NB4 (cell line): Measurements from ENCODE around the gene ACKR3.

Source experiments
- DNase-seq: peaks from one replicate; pipeline ENCODE4 v3.0.0; 2010; ENCODE audit warnings: low read depth
- H3K4me3 ChIP-seq: one replicate; pipeline ENCODE4 v1.5.1; 2011; ENCODE audit warnings: mild to moderate bottlenecking, low read depth, low read length, moderate library complexity
- MYC ChIP-seq: IDR thresholded peaks from 2 replicates; pipeline ENCODE4 v1.6.1; 2011; ENCODE audit warnings: low read depth, low read length
- POLR2A ChIP-seq: IDR thresholded peaks from 2 replicates; pipeline ENCODE4 v1.6.1; 2011; ENCODE audit warnings: mild to moderate bottlenecking; ENCODE audit not compliant: insufficient read length; ENCODE audit errors: extremely low read depth
- TF ChIP-seq, protein P1 (sequence below): IDR thresholded peaks from one replicate; pipeline ENCODE4 v1.5.1; 2012; ENCODE audit warnings: low read depth, low read length
- TF ChIP-seq, protein P2 (sequence below): IDR thresholded peaks from 2 replicates; pipeline ENCODE4 v1.6.1; 2011; ENCODE audit warnings: low read depth, low read length

Gene ACKR3

DNA sequence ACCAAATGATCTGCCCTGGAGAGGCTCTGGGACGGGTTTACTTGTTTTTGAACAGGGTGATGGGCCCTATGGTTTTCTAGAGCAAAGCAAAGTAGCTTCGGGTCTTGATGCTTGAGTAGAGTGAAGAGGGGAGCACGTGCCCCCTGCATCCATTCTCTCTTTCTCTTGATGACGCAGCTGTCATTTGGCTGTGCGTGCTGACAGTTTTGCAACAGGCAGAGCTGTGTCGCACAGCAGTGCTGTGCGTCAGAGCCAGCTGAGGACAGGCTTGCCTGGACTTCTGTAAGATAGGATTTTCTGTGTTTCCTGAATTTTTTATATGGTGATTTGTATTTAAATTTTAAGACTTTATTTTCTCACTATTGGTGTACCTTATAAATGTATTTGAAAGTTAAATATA lies 11.9 kb downstream of the ACKR3 start:
- no peak overlapping the region for H3K4me3 ChIP-seq
- DNase-seq: no peak
- TF ChIP-seq, protein P1, sequence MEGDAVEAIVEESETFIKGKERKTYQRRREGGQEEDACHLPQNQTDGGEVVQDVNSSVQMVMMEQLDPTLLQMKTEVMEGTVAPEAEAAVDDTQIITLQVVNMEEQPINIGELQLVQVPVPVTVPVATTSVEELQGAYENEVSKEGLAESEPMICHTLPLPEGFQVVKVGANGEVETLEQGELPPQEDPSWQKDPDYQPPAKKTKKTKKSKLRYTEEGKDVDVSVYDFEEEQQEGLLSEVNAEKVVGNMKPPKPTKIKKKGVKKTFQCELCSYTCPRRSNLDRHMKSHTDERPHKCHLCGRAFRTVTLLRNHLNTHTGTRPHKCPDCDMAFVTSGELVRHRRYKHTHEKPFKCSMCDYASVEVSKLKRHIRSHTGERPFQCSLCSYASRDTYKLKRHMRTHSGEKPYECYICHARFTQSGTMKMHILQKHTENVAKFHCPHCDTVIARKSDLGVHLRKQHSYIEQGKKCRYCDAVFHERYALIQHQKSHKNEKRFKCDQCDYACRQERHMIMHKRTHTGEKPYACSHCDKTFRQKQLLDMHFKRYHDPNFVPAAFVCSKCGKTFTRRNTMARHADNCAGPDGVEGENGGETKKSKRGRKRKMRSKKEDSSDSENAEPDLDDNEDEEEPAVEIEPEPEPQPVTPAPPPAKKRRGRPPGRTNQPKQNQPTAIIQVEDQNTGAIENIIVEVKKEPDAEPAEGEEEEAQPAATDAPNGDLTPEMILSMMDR: no peak
- TF ChIP-seq MYC (no peak), POLR2A (no peak)
- TF ChIP-seq, protein P2, sequence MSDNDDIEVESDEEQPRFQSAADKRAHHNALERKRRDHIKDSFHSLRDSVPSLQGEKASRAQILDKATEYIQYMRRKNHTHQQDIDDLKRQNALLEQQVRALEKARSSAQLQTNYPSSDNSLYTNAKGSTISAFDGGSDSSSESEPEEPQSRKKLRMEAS: no peak

DNA sequence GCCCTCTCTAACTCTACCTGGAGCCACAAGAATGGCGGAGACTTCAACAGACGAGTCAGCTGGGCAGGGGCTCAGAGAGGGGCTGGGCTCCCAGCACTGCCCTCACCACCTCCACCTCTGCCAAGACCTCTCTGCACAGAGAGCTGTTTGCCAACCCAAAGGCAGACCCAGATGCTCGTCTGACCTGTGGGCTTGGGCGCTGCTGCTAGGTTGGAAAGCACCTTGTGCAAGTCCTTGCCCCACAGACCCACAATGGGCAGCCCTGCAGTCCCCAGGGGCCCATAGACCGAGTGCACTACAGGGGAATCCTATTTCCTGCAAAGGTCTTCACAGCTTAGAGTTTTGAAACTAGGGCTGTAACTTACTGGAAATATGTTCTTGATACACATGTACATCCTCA lies 13.3 kb downstream of the ACKR3 start:
- DNase-seq: no peak
- no peak overlapping the region for H3K4me3 ChIP-seq
- TF ChIP-seq MYC: no peak
- TF ChIP-seq, protein P2: no peak
- no peak for TF ChIP-seq POLR2A
- TF ChIP-seq, protein P1: no peak

DNA sequence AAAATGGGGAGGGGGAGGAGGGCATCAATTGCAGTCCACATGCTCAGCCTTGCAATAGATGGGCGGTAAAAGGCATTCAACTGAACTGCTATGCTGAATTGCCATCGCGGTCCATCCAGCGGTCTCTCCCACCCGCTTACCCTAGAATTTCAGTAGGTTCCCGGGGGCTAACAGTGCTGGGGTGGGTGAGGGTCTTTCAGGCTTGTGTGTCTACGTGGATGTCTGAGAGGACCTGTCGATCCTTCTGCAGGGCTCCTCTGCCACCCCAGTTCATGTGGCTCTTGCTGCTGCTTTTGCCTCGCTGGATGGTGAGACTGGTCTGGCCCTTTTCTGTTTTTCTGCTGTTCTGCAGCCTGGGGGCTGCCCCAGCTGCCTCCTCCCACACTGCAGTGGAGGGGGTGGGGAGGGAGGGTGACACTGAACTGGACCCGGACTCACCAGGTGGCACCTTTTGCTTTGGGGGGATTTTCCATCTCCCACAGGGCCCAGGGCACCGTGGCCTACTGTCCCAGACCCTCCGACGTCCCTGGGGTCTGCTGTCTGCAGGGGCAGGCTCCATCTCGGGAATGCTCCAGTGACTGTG lies 14.1 kb downstream of the ACKR3 start:
- no peak for DNase-seq
- TF ChIP-seq, protein P2: no peak
- TF ChIP-seq MYC (no peak), POLR2A (no peak)
- TF ChIP-seq, protein P1: no peak
- H3K4me3 ChIP-seq: no peak overlapping the region

DNA sequence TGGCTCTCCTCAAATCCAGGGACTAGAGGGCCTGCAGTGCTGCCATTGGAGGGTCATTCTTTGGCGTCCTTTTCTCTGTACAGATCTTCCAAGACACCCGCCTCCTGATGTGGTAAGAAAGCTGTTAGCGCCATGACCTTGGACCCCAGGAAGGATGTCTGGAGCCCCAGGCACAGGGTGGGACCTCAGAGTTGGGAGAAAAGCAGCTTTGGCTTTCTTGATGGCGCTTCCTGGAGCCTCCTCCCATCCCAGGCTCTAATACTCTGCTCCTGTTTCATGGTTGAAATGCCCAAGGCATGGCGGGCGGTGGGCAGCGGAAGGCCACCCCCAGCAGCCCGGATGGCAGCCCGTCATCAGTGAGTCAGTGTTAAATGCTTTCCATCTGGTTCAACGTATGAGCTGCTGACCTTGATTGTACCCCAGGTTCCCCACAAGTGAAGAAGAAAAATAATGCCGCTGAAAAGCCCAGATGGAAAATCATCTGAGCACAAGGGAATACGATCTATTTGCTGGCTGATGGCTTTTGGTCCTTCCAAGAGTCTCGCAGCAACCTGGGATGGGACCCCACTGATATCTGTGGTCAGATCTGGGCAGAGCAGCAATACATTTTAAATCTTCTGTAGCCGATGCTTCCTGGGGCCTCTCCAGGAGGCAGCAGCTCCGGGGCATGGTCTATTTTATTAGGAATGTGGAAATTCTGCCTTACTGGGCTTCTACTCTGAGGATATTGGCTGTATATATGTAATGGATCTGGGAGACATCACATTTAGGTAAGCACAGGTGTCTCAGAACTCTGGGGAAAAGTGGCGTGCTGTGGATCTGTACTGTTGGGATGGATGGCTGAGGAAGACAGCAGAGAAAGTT lies 15.1 kb downstream of the ACKR3 start:
- H3K4me3 ChIP-seq: no peak overlapping the region
- DNase-seq: no peak
- TF ChIP-seq, protein P2: no peak
- TF ChIP-seq, protein P1: no peak
- no peak for TF ChIP-seq MYC
- TF ChIP-seq POLR2A: no peak

DNA sequence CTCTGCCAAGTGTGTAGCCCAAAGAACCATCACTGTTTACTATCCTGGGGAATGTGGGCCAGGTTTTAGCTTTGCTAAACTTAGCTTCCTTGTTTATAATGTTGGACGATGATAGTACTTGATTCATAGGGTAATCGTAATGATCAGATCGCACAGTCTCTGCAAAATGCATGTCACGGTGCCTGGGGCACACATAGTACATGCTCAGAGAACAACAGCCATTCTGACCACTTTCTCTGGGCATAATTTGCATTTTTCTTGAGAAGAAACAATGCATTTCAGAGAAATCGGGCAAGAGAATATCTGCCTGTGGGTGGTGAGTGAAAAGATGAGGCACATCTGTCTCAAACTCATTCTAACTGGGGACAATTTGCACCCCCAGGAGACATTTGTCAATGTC lies 16.3 kb downstream of the ACKR3 start:
- no peak overlapping the region for H3K4me3 ChIP-seq
- DNase-seq: no peak
- no peak for TF ChIP-seq POLR2A
- TF ChIP-seq, protein P1: no peak
- TF ChIP-seq MYC: no peak
- TF ChIP-seq, protein P2: no peak
